Stimulated activated CD4-positive, alpha-beta T cell treated with anti-CD3 and anti-CD28 coated beads, Interleukin-15, amount 100 ng/mL, for 48 hours (primary cell): Measurements from ENCODE around the gene ASCL1.

Experiments used
- DNase-seq, 2 donors: peaks; one replicate each; pipeline ENCODE4 v3.0.0-alpha.2; 2020; ENCODE audit warnings: low read depth in 2 of 2

The ASCL1 gene

DNA sequence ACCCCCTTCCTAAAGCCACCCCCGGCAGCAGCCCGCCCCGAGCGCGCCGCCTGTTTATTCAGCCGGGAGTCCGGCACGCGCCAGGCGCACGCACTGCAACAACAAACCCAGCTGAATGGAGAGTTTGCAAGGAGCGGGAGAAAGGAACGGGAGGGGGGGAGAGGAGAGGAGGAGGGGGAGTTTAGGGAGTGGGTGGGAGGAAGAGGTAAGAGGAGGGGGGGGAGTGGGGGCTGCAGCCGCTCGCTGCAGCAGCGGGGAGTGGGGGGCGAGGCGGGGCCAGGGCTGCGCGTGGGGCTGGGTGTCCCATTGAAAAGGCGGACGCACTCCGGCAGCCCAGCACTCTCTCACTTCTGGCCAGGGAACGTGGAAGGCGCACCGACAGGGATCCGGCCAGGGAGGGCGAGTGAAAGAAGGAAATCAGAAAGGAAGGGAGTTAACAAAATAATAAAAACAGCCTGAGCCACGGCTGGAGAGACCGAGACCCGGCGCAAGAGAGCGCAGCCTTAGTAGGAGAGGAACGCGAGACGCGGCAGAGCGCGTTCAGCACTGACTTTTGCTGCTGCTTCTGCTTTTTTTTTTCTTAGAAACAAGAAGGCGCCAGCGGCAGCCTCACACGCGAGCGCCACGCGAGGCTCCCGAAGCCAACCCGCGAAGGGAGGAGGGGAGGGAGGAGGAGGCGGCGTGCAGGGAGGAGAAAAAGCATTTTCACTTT is at the start of gene ASCL1:
Gene ASCL1 (plus strand): TSS at position 336 of the 712 bp plus-strand sequence. CDS start 571 bp downstream, outside the sequence.
- no peak for DNase-seq

DNA sequence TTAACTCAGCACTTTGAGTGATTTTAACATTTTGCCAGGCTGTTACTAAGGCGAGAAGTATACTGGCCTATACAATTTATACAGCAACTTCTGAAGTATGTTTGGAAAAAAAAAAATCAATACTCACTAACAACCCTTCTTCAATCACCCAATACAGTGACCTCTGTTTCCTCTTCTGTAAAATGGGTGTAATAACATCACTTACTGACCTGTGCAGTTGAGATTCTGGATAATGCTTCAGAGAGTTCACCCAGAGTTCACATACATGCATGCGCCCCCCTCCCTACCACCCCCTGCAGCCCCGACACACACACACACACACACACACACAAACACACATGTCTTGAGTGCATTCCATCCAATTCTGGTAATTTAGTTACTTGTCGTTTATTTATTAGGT is 49.6 kb upstream of the ASCL1 start:
- no peak for DNase-seq

DNA sequence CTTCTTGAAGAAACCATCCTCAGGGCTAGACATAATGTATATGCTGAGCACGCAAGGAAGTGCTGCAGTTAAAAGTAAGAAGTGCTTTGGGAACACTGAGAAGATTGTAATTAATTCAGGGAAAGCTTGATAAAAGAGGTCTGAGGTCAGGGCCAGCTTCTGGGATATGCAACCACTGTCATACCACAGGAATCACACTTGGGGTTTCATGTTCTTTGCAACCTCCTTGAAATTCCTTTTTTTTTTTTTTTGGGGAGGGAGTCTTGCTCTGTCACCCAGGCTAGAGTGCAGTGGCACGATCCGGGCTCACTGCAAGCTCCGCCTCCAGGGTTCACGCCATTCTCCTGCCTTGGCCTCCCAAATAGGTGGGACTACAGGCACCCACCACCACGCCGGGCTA is 47.3 kb upstream of the ASCL1 start:
- no peak for DNase-seq

DNA sequence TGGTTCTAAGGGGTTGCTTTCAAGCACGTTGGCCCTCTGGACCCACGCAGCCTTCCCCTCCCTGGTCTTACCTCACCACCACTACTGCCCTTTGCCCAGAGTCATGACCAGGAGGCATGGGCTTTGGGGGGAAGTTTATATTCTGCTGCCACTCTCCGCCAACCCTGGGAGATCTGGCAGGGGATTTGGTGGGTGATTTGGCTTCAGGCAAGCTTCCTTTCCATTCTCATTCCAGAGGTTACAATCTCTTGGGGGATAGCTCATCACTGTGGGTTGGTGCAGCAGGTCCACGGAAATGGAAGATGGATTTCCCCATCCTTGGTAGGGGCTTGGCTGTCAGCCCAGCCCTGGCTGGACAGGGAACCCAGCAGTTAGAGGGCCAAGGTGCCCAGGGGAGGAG is 46.7 kb upstream of the ASCL1 start:
- no peak for DNase-seq

DNA sequence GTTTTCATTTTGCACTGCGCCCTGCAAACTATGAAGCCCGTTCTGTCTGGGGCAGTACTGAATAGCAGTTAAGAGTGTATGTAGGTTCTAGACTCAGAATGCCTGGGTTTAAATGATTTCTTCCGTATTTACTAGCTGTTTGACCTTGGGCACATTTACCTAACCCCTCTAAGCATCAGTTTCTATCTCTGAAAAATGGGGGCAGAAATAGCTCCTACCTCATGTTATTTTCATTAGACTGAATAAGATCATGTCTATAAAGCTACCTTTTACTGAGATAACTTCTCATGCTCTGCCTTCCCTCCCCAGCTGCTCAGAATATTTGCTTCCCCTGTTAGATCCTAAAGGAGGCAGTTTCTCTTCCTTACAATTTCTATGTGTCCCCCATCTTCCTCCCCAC is 46.2 kb upstream of the ASCL1 start:
- DNase-seq, result no peak

DNA sequence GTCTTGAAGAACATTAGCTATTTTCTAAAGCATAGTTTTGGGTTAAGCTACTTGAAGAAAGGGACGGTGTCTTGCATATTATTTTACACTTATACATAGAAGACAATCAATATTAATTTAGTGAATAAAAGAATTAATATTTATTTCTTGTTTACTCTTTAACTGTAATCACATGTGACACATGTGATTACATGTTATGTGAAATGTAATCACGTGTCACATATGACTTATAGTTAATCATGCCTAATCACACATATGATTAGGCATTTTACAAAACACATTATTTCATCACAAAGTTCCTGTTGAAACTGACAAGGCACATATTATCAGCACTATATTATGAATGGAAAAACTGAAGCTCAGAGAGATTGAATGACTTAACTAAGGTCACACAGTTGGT is 45.2 kb upstream of the ASCL1 start:
- DNase-seq, result no peak

DNA sequence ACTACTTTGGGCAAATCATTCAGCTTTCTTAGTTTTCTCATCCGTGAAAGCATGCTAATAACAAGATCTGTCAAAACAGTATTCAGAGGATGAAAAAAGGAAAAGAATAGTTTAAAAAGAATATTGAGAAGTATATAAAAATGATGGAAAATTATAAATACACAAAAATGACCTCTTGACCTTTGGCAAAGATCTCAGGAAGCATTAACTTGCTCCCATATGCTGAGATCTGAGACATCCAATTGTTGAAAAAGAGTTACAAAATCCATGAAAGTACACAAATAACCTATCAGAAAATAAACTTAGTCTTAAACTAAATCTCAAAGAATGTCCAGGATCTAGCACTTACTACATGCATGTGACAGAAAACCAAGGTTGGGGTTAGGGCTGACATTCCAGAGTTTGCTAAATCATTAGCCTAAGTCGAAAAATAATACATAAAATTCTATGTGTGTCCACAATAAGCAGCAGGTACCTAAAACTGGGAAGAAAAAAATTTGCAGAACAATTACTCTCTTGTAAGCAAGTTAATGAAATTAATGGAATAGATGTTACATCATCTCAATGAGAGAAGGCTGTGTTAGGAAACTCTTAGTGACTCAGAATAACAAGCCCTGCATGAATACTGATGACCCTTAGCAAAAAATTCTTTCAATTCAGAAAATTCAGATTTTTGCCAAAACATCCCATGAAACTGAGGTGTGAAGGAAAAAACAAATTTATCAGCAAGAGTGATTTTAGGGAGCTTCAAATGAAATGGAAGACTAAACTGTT is 43.8 kb upstream of the ASCL1 start:
- no peak for DNase-seq

DNA sequence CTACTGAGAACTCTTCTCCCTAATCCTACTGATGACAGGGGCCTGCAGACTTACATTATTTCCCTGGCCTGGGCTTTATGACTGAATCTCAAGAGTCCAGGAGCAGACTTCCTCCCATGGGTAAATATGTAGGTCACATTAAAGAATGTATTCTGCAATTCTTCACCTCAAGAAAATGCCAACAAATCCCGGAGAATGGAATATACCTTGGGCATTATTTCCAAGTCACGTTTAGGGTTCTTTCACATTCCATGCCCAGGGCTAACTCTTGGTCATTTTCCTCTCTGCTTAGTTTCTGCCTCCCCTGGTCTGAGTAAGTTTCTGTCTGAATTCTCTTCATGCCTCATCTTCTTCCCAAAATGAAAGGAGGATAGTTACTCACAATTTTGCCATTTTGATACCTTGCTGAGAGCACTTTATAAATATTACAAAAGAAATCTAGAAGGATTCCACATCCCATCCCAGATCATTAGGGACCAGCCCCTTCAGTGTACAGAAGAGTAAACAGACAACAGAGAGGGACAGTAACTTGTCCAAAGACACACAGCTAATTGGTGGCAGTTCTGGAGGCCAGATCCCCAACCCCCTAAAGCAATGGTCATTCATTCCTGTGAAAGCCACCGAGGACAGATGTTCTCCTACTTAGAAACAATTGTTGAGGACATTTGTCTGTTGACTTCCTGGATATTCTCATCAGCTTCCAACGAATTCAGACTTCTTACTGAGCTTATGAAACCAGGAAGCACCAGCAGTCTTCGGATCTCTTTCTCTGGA is 41.0 kb upstream of the ASCL1 start:
- DNase-seq, result no peak

DNA sequence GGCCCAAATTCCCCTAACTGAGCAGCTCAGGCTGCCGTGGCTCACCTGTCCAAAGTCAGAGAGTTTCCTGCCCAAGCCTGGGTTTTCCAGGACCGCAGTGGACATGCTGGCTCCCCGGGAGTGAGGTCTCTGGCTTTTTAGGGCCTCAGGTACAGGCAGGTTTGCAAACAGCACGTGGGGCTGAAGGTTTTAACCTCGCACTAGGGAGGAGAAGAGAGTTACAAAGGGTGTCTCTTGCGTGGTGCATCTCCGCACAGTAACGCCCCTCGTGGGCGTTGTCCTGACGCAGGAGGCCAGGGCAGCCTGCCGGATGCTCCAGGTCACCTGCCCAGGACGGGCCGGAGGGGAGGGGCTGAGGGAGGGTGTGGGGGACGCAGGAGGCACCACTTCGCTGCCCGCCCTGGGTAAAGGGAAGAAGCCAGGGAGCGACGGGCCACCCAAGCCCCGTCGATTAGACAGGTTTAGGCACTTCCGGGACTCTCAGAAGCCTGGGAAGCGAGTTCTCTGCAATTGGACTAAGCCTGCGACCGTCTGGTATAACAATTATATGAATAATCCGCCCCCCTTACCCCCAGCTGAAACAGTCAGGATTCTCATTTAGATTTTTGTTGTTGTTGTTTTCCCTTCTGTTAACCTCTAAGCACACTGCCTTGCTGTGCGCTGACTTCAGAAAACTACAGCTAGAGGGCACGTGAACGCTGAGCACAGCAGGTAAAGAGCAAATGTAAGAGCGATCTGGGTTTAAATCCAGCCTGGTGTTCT is 40.3 kb upstream of the ASCL1 start, which contains the start of gene PAH:
Gene PAH (minus strand): TSS at position 219 of the 762 bp plus-strand sequence. CDS start 114 bp downstream, at position 105.
- DNase-seq, result peak in 1 of 2 donors; percentile 0

DNA sequence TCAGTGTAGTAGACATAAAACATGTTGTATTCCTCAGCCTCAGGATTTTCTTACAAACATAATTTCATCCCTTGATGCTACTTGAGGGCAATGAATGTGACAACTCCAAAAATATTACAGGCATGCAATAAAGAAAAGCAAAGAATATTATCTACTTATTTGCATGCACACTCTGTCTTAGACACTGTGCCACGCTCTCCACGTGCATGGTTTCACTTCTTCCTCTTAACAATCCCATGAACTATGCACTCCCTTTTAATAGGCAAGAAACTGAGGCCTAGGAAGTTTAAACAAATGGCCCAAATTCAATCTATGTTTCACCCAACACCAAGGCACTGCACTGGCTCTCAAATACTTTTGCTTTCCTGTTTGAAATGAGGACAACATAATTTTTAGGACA is 38.6 kb upstream of the ASCL1 start:
- DNase-seq, result no peak

DNA sequence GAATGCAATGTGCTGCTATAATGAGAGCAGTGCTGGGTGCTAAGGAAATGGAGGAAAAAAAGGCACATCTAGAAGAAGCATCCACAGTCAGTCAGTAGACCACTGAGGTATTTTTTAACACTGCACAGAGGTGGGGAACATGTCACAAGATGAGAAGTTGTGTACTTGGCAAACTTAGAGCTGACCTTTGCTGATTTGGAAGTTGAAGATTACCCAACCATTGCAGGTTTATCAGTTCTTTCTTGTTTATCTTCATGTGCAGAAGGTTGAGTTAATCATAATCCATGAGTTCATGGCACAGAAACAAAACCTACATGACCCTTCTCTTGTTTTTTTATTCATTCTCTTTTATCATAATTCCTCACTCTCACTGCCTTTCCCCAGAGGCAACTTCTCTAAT is 37.2 kb upstream of the ASCL1 start:
- no peak for DNase-seq

DNA sequence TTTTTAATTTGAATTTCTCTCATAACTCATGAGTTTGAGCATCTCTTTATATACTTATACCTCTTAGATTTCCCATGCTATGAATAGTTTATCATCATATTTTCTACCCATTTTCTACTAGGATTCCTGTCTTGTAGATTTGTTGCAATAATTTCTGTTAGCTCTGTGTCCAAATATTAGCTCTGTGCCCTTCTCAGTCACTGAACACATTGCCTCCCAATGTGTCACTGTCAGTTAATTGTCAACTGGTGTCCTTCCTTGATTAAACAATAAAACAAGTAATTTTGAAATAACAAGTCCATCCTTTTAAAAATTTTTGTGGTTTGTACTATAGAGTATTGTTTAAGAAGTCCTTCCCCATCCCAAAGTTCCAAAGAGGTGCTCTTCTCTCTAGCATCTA is 36.2 kb upstream of the ASCL1 start:
- no peak for DNase-seq

DNA sequence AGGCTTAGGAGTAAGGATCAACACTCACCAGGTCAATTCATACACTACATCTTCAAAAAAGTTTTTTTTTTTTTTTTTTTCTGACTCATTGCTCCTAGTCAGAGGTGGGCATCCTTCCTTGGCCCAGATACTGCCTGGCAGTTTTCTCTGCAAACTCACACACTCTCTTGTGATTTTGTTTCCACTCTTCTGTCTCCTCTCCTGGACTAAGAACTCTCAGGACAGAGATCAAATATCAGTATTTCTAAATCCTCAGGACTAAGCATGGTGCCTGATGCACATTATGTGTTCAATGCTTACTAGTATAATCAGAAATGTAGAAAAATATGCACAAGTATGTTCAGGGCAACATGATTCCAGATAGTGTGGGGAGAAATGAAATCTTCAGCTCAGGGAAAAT is 30.3 kb upstream of the ASCL1 start:
- no peak for DNase-seq

DNA sequence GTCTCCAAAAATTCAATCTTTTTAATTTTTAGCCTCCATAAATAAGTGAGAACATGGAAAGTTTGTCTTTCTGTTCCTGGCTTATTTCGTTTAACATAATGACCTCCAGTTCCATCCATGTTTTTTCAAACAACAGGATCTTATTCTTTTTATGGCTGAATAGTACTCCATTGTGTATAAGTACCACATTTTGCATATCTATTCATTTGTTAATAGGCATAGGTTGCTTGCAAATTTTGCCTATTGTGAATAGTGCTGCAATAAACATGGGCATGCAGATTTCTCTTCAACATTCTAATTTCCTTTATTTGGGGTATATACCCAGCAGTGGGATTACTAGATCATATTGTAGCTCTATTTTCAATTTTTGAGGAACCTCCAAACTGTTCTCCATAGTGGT is 24.3 kb upstream of the ASCL1 start:
- DNase-seq, result no peak

DNA sequence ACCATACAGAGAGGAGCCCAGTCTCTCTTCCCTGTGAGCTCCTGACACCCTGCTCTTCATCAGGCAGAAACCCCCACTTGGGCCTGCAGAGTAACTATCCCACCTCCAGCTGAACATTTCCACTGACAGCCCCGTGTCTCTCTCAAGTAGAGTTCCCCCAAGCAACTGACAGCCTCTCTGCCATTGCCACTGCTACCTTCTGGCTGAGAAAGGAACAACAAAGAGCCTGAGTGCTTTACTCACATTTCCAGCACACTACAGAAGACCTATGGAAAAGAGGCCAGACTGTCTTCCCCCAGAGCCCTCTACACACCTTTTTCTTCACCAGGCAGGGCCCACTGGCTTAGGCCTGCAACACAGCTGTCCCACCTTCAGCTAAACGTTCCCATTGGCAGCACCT is 18.4 kb upstream of the ASCL1 start:
- DNase-seq, result no peak

DNA sequence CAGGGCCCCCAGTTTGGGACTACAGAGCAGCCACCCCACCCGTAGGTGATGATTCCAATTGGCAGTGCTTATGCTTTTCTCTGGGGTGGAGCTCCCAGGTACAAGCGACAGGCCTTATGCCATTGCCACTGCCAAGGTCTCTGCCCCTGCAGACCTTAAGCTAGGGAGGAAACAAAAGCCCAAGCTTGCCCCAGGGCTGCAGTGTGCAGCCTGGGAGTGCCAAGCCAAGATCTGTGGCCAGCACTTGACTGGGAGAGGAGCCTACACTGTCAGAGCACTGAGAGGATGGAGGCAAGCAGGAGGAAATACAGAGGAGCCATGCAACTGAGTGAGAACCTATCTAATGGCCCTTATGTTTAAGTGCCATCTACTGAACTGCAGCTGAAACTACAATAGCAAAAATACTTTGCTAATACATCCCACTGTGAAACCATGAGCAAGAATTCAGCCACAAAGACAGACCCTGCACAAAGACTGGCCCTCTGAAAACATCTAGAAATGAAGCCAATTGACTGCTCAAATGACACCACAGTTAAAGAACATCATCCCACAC is 17.7 kb upstream of the ASCL1 start:
- no peak for DNase-seq

DNA sequence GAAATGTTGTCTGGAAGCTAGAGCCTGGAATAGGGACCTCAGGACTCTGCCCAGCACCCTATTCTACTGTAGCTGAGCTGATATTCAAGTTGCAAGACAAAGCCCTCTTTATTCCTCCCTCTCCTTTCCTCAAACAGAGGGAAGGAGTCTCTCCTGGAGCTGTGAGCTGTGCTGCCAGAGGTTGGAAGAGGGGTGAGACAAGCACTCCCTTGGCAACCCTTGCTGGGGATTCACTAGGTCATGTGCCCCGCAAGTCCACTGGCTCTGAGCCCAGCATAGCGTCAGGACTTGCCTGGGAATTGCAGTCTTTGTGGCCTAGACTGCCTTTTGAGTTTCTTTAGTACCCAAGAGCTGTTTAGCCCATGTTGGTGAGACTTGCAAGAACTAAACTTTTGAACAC is 11.4 kb upstream of the ASCL1 start:
- no peak for DNase-seq

DNA sequence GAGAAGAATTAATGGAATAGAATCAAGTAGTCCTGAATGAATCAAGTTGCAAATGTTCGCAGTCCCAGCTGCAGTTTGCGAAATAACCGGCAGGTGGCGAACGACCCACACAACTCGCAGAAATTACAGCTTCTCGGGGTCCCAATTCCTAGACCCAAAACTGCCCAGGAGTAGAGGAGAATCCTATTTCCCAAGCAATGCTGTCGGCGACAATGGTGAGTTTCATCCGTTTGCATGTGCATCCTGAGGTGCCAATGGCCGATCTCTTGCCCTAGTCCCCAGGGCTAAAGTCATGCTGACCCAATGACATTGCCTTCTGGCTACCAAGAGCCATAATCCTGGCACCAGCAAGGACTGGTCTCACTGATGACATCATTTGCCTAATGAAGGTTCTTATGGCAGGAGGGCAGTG is 8.5 kb upstream of the ASCL1 start:
- DNase-seq, result peak in 1 of 2 donors; percentile 31

DNA sequence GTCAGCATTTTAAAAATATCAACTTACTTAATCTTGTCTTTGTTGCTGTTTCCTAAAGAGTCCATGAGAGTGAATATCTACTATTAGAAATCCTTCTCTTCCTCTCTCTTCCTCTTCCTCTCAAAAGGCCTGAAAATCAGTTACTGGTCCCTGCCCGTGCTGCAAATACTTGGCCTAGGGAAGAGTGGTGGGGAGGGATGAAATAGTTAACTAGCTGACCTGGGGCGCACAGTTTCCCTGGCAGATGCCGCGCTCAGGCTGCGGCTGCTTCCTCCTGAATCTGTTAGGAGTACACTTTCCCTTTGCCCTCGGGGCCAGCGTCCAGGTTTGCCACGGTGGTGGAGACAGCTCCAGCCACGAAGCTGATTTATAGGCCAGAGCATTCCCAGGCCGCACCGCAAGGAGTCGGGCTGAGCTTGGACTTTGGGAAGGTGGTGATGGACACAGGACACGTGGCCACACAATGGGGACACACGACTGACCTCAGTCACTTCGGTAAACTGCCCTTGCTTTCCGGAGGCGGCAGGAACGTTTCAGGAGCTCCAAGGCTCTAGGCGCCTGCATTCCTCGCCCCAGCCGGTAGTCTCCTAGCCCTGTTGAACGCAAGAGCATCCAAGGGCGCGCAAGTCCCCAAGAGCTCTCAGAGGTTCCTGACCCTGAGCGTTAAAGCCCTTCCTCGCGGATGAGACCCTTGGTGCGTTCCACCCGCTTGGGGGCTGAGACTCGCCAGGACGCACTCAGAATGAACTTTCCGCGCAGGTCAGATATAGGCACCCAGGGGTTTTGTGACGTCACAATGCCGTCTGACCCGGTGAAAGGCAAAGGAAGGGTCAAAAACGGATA is 7.1 kb upstream of the ASCL1 start:
- DNase-seq, result no peak

DNA sequence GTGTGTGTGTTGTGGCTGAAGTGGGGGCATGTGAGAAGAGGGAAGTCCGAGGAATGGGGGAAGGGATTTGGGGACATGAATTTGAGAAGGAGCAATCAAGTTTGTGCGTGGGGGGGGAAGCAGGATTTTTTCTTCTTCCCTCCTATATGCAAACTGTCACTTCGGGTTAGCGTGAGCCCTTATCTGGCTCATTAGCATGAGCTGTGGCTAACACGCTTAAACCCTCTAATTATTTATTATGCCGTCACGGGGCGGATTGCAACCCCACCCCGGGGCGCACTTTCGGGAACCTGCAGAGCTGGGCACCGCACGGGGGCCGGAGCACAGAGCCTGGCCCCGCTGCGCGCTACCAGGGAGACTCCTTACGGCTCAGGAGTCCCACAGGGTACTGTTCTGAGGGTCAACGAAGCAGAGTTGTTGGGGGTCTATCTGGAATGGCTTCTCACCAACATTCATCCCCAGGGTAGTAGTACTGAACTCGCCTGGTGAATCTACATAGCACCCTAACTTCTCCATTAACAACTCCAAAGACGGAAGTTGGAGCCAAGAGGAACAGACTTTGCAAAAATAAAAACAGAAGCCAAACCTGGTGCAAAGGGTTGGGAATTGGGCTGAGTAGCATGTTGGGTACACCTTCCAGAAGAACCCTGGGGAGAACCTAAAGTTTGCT is 6.4 kb upstream of the ASCL1 start:
- DNase-seq, result no peak
